Measurements from ENCODE around the gene ATP9B. TPM values are rescaled to one million over a fixed set of nuclear protein-coding genes. Genes with fewer than 3 reads are reported as not detected.

Gene ATP9B
- total RNA-seq, 1 donor from 2014 or later = 10.8 TPM

DNA sequence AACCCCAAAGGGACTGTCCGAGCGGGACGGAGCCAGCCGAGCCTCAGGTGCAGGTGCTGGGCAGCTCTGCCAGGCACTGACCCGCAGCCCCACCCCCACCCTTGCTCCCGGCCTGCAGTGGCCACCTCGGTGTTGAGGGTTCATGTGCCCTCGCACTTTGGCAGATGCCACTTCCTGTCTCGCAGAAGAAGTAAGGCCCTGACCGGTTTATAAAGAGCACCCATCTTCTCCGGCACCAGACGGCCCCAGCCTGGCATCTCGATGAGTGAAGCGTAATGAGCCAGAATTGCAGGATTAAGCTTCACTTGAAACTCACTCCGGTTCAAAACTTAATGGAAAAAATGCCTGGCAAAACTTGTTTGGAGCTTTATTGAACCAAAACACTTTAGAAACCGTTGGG, 315.6 kb downstream of the ATP9B start:
- no peaks in the 10 kb centered on the region for H3K27me3 ChIP-seq (ENCODE audit: control insufficient read depth, insufficient read depth, low read length)
- no peak for FAIRE-seq
- DNase-seq (ENCODE audit: low read depth) = no peak

DNA sequence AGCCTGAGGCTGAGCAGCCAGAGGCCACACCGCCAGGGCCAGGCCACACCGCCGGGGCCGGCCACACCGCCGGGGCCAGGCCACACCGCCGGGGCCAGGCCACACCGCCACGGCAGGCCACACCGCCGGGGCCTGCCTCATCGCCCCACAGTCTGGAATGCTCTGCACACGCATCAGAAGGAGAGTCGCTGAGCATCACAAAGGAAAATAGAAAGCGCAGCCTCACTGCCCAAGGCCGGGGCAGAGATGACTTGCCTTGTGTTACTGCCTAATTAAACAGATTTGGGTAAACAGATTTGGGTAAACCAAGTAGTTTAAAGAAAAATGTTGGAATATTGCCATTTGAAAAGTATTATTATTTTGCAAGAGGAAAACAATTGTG, 316.1 kb downstream of the ATP9B start:
- no peak for FAIRE-seq
- H3K4me3 ChIP-seq (ENCODE audit: low read depth, low read length) = no peak overlapping the region
- TF ChIP-seq, protein P1, sequence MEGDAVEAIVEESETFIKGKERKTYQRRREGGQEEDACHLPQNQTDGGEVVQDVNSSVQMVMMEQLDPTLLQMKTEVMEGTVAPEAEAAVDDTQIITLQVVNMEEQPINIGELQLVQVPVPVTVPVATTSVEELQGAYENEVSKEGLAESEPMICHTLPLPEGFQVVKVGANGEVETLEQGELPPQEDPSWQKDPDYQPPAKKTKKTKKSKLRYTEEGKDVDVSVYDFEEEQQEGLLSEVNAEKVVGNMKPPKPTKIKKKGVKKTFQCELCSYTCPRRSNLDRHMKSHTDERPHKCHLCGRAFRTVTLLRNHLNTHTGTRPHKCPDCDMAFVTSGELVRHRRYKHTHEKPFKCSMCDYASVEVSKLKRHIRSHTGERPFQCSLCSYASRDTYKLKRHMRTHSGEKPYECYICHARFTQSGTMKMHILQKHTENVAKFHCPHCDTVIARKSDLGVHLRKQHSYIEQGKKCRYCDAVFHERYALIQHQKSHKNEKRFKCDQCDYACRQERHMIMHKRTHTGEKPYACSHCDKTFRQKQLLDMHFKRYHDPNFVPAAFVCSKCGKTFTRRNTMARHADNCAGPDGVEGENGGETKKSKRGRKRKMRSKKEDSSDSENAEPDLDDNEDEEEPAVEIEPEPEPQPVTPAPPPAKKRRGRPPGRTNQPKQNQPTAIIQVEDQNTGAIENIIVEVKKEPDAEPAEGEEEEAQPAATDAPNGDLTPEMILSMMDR (IDR thresholded peaks at IDR 0.05; ENCODE audit: insufficient read depth, low read length, severe bottlenecking) = no peak
- no peaks in the 10 kb centered on the region for H3K27me3 ChIP-seq (ENCODE audit: control insufficient read depth, insufficient read depth, low read length)
- H3K36me3 ChIP-seq (ENCODE audit: control insufficient read depth, insufficient read depth, low read length) = no peaks in the 10 kb centered on the region
- DNase-seq (ENCODE audit: low read depth) = no peak

More for the DNA sequence above, 315.6 kb downstream of the ATP9B start:
- Histone ChIP-seq H3K36me3 (ENCODE audit: control insufficient read depth, insufficient read depth, low read length) (no peaks in the 10 kb centered on the region), H3K4me3 (ENCODE audit: low read depth, low read length) (no peak overlapping the region)
- TF ChIP-seq, protein P1 (IDR thresholded peaks at IDR 0.05; ENCODE audit: insufficient read depth, low read length, severe bottlenecking) = no peak

DNA sequence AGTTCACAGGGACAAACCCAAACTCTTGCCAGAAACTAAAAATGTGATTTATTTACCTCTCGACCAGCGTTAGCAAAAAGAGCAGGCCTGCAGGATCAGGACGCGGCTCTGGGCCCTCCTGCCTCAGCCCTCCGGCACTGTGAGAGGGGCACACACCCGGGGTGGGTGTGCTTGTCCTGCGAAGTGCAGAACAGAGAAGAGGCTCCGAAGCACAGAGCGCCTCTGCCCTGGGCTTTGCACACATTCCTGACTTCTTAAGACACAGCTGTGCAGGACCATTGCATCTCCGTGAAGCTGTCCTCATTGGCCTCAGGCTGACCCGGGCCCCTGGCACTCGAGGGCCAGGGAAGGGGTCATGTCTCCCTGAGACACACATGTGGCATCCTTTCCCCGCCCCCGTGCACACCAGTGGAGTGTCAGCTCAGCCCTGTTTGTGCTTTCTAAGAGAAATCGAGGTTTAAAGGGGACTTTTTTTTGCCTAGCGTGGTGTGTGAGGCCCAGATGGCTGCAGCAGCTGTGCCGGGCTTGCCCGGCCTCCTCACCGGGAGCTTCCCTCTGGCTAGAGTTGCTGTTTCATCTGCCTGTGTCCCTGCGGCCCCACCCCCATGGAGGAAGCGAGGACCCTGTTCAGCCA, 316.6 kb downstream of the ATP9B start:
- Histone ChIP-seq H3K27me3 (ENCODE audit: control insufficient read depth, insufficient read depth, low read length) (no peaks in the 10 kb centered on the region), H3K4me3 (ENCODE audit: low read depth, low read length) (no peak overlapping the region), H3K36me3 (ENCODE audit: control insufficient read depth, insufficient read depth, low read length) (no peaks in the 10 kb centered on the region)
- TF ChIP-seq, protein P1 (IDR thresholded peaks at IDR 0.05; ENCODE audit: insufficient read depth, low read length, severe bottlenecking) = no peak
- FAIRE-seq = no peak
- no peak for DNase-seq (ENCODE audit: low read depth)

DNA sequence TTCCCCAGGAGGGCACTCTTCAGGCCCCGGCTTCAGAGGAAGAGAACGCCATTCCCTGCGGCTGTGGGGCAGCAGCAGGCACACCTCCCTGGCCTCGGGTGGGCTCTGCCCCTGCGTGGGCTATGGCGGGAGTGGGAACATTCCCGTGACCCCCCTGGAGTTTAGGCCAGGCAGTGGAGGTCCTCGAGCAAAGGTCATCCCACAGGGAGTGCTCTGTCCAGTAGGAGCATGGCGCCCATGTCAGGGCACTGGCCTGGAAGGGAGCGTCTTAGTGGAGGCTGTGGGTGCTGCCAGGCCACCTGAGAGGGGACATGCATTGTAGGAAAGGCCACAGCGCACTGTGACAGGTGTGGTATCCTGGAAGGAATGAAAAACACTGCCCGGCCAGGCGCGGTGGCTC, 317.4 kb downstream of the ATP9B start:
- DNase-seq (ENCODE audit: low read depth) = no peak
- TF ChIP-seq, protein P1 (IDR thresholded peaks at IDR 0.05; ENCODE audit: insufficient read depth, low read length, severe bottlenecking) = no peak
- FAIRE-seq = no peak

DNA sequence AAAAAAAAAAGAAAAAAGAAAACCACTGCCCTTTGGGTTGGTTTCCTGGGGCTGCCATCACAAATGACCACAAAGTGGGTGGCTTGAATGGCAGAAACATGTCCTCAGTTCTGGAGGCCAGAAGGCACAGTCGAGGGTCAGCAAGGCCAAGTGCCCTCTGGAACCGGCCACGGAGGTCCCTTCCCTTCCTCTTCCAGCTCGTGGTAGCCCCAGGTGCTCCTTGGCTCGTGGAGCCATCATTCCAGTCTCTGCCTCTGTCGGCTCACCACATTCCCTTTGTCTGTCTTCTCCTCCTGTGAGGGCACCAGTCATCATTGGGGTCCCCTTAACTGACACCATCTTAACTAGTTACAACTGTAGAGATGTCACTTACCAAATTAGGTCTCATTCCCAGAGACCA, 318.0 kb downstream of the ATP9B start:
- no peaks in the 10 kb centered on the region for H3K36me3 ChIP-seq (ENCODE audit: control insufficient read depth, insufficient read depth, low read length)
- H3K4me3 ChIP-seq (ENCODE audit: low read depth, low read length) = no peak overlapping the region
- DNase-seq (ENCODE audit: low read depth) = no peak
- no peaks in the 10 kb centered on the region for H3K27me3 ChIP-seq (ENCODE audit: control insufficient read depth, insufficient read depth, low read length)
- FAIRE-seq = no peak
- TF ChIP-seq, protein P1 (IDR thresholded peaks at IDR 0.05; ENCODE audit: insufficient read depth, low read length, severe bottlenecking) = no peak

More for the DNA sequence above, 317.4 kb downstream of the ATP9B start:
- H3K36me3 ChIP-seq (ENCODE audit: control insufficient read depth, insufficient read depth, low read length) = no peaks in the 10 kb centered on the region
- no peak overlapping the region for H3K4me3 ChIP-seq (ENCODE audit: low read depth, low read length)
- H3K27me3 ChIP-seq (ENCODE audit: control insufficient read depth, insufficient read depth, low read length) = no peaks in the 10 kb centered on the region

DNA sequence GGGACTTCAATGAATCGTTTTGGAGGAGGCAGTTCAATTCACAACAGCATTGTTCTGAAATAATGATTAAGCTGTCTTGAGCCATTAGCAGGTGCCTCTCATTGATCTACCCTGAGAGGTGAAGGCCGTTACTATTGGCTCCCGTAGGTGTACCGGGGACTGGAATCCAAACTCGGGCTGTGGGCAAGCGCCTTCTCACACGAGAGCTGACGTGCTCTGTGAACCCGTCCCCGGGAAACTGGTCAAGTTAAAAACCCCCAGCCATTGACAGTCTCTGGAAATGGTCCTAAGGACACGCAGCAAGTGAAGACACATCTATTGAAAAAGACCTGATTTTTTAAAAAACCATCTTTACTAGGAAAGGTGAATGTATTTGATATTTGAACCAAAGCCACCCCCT, 318.4 kb downstream of the ATP9B start:
- no peak overlapping the region for H3K4me3 ChIP-seq (ENCODE audit: low read depth, low read length)
- H3K36me3 ChIP-seq (ENCODE audit: control insufficient read depth, insufficient read depth, low read length) = no peaks in the 10 kb centered on the region
- TF ChIP-seq, protein P1 (IDR thresholded peaks at IDR 0.05; ENCODE audit: insufficient read depth, low read length, severe bottlenecking) = no peak
- DNase-seq (ENCODE audit: low read depth) (no peak), FAIRE-seq (no peak)
- no peaks in the 10 kb centered on the region for H3K27me3 ChIP-seq (ENCODE audit: control insufficient read depth, insufficient read depth, low read length)
